SJCRH30 (cell line): Measurements from ENCODE around the gene ADGRL3. TPM values are rescaled to one million over a fixed set of nuclear protein-coding genes. Genes with fewer than 3 reads are reported as not detected.

Source experiments
- DNase-seq, 2 experiments: peaks; one replicate each; pipeline ENCODE4 v3.0.0-alpha.2; 2015 to 2020
- H3K27ac ChIP-seq: fragments of 250-450 bp; sonication (Bioruptor Pico); 2 replicates; pipeline ENCODE4 v1.5.1; 2020; ENCODE audit warnings: mild to moderate bottlenecking, moderate library complexity
- H3K27me3 ChIP-seq: fragments of 250-450 bp; sonication (Bioruptor Pico); 2 replicates; pipeline ENCODE4 v1.5.1; 2020; ENCODE audit warnings: mild to moderate bottlenecking, moderate library complexity
- H3K36me3 ChIP-seq: fragments of 250-450 bp; sonication (Bioruptor Pico); 2 replicates; pipeline ENCODE4 v1.5.1; 2020; ENCODE audit warnings: mild to moderate bottlenecking, moderate library complexity
- H3K4me1 ChIP-seq: fragments of 250-450 bp; sonication (Bioruptor Pico); 2 replicates; pipeline ENCODE4 v1.5.1; 2020; ENCODE audit warnings: mild to moderate bottlenecking, moderate library complexity
- H3K4me3 ChIP-seq: fragments of 250-450 bp; sonication (Bioruptor Pico); 2 replicates; pipeline ENCODE4 v1.5.1; 2020; ENCODE audit warnings: mild to moderate bottlenecking, moderate library complexity
- H3K9me3 ChIP-seq: fragments of 250-450 bp; sonication (Bioruptor Pico); replicated peaks from 2 replicates; pipeline ENCODE4 v1.5.1; 2020; ENCODE audit warnings: mild to moderate bottlenecking, moderate library complexity
- total RNA-seq: library from RNA; depleted of rRNA; stranded (reverse); fragments of >200 nt; shearing (Covaris generic); gene quantifications from 2 replicates; pipeline ENCODE4 v1.2.3, GENCODE V29; 2014

ADGRL3 gene
- total RNA-seq, 1 experiment from 2014 or later = 0.40 TPM

- no peaks in the 10 kb centered on the region for H3K4me1 ChIP-seq
- H3K4me3 ChIP-seq = no peak overlapping the region
- no peaks in the 10 kb centered on the region for H3K36me3 ChIP-seq
- no peaks in the 10 kb centered on the region for H3K27me3 ChIP-seq
- H3K27ac ChIP-seq = no peak overlapping the region
- H3K9me3 ChIP-seq = no peaks in the 10 kb centered on the region
- DNase-seq = no peak
Observed at GRCh38 chr4:62030958-62031357, 830.8 kb downstream of the ADGRL3 start.

DNA sequence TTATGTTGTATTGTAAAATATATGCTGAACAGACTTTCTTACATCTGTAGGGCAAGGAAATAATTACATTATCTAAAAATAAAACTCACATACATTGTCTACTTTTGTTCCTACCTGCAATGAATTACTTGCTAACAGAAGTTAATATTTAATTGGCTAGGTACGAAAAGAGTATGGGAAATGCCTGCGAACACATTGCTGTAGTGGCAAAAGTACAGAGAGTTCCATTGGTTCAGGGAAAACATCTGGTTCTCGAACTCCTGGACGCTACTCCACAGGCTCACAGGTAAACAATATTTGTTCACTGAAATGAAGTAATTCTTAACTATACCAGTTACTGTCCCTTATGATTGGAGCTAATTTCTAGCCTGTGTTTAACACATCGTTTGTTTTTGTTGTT, 837.4 kb downstream of the ADGRL3 start:
- Histone ChIP-seq H3K4me3 (no peak overlapping the region), H3K4me1 (no peaks in the 10 kb centered on the region), H3K27me3 (no peaks in the 10 kb centered on the region), H3K27ac (no peak overlapping the region), H3K9me3 (no peaks in the 10 kb centered on the region), H3K36me3 (no peaks in the 10 kb centered on the region)
- no peak for DNase-seq

DNA sequence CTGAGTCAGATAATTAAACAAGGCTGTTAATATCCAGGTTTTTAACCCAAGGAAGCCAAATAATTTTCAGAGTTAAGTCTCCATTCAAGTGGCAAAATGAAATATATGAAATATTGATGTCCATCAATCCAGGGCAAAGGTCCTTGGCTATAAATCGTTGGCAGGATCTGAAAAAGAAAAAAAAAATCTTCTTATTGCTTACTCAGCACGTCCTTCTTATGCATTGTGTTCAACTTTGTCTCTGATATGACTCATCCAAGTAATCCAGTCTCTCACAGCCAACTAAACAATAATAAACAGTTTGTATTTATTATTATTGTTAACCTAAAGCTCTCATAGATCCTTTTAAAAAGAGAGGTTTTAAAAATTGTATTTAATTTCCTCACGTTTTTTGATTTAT, 851.2 kb downstream of the ADGRL3 start:
- Histone ChIP-seq H3K36me3 (no peaks in the 10 kb centered on the region), H3K27ac (no peak overlapping the region), H3K9me3 (no peaks in the 10 kb centered on the region), H3K4me1 (no peaks in the 10 kb centered on the region), H3K27me3 (no peaks in the 10 kb centered on the region), H3K4me3 (no peak overlapping the region)
- DNase-seq = no peak

DNA sequence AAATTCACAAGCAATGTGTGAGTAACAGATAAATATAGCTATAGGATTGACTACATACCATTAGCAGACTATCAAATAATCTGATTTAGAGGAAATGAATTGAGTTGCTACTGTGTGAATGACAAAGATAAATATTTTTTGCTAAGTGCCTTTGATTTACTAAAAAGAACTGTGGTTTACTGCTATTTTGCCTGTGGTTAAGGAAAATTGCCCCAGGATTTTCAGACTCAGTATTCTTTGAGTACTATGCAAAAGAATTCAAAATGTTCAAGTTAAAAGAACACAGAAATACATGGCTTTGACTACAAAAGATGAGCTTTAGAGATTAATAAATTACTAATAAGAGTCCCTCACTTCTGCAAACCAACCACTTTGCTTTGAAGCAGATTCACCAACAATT, 853.8 kb downstream of the ADGRL3 start:
- Histone ChIP-seq H3K4me3 (no peak overlapping the region), H3K9me3 (no peaks in the 10 kb centered on the region), H3K4me1 (no peaks in the 10 kb centered on the region), H3K27me3 (no peaks in the 10 kb centered on the region), H3K36me3 (no peaks in the 10 kb centered on the region), H3K27ac (no peak overlapping the region)
- no peak for DNase-seq

- Histone ChIP-seq H3K27ac (no peak overlapping the region), H3K27me3 (peaks cover 2% of the 10 kb centered on the region; the same call in 1 of the 2 replicates), H3K4me1 (no peaks in the 10 kb centered on the region), H3K9me3 (no peaks in the 10 kb centered on the region), H3K4me3 (no peak overlapping the region), H3K36me3 (no peaks in the 10 kb centered on the region)
- no peak for DNase-seq
Observed at GRCh38 chr4:62057031-62057430, 856.9 kb downstream of the ADGRL3 start.

DNA sequence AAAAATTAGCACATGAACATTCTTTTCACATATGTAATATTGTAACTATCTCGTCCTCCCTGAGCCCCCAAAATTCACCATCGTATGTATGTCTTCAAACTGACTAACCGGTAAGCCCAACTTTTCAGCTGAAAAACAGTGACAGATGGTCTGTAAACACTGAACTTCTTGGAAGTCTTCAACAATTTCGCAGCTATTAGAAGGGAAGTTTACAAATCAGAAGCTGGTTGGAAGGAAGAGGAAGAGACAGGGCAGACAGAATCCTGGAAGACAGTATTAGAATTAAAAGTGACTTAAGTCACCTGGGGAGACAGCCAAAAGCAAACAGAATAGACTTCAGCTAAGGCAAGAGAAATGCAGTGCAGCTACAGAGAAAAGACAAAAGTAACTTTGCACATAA, 858.4 kb downstream of the ADGRL3 start:
- peak in 1 of 2 experiments; percentile 5 for DNase-seq

GRCh38 chr4:62070291-62070852, 870.2 kb downstream of the ADGRL3 start:
- no peak for DNase-seq
- Histone ChIP-seq H3K36me3 (no peaks in the 10 kb centered on the region), H3K27me3 (no peaks in the 10 kb centered on the region), H3K4me1 (peaks cover 14% of the 10 kb centered on the region), H3K4me3 (no peak overlapping the region), H3K9me3 (0 out of 2 replicates have a peak, but pooled peaks cover 2% of the 10 kb centered on the region), H3K27ac (no peak overlapping the region)

More for the DNA sequence above, 858.4 kb downstream of the ADGRL3 start:
- Histone ChIP-seq H3K27me3 (peaks cover 2% of the 10 kb centered on the region; the same call in 1 of the 2 replicates), H3K4me1 (no peaks in the 10 kb centered on the region), H3K9me3 (no peaks in the 10 kb centered on the region), H3K4me3 (no peak overlapping the region), H3K36me3 (no peaks in the 10 kb centered on the region), H3K27ac (no peak overlapping the region)

GRCh38 chr4:62075089-62075488, 875.0 kb downstream of the ADGRL3 start:
- H3K9me3 ChIP-seq = 0 out of 2 replicates have a peak, but pooled peaks cover 2% of the 10 kb centered on the region
- H3K4me3 ChIP-seq = no peak overlapping the region
- H3K27me3 ChIP-seq = 0 out of 2 replicates have a peak, but pooled peaks cover 5% of the 10 kb centered on the region
- no peaks in the 10 kb centered on the region for H3K36me3 ChIP-seq
- no peak for DNase-seq
- H3K4me1 ChIP-seq = no peaks in the 10 kb centered on the region
- no peak overlapping the region for H3K27ac ChIP-seq

DNA sequence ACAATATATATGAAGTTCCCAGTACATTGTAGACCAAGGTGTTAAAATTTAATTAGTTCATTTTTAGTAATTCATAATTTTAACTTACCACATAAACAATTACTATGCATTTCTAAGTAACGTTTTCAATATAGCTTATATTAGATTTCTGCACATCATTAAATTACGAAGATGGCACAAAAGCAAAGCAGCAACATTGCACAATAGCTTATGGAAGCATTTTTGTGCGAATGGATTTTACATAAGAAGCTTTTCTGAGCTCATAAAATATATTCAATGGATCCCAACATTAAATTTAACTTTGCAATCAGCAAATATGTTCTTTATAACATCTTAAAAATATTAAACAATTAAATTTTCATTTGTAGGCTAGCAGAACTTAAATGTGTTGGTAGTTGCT, 875.4 kb downstream of the ADGRL3 start:
- 0 out of 2 replicates have a peak, but pooled peaks cover 2% of the 10 kb centered on the region for H3K9me3 ChIP-seq
- H3K4me1 ChIP-seq = no peaks in the 10 kb centered on the region
- H3K36me3 ChIP-seq = no peaks in the 10 kb centered on the region
- H3K4me3 ChIP-seq = no peak overlapping the region
- no peak for DNase-seq
- H3K27ac ChIP-seq = no peak overlapping the region
- H3K27me3 ChIP-seq = 0 out of 2 replicates have a peak, but pooled peaks cover 5% of the 10 kb centered on the region

DNA sequence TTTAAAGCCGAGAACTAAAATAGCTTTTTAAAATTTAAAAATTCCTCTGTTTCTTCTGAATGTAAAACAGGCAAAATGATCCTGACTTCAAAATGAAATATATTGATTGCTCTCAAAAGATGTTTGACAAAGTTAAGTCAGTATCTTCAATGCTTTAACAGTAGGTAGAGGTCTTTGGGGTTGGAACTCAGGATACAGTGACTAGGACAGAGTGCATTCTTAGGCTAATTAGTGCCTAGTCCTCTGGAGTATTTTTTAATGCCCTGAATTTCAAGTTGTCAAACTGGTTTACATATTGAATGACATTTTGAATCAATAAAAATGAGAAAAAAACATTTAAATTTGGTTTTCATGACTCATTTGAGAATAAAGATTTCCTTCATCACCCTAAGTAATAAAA, 877.3 kb downstream of the ADGRL3 start:
- H3K27me3 ChIP-seq = 0 out of 2 replicates have a peak, but pooled peaks cover 5% of the 10 kb centered on the region

DNA sequence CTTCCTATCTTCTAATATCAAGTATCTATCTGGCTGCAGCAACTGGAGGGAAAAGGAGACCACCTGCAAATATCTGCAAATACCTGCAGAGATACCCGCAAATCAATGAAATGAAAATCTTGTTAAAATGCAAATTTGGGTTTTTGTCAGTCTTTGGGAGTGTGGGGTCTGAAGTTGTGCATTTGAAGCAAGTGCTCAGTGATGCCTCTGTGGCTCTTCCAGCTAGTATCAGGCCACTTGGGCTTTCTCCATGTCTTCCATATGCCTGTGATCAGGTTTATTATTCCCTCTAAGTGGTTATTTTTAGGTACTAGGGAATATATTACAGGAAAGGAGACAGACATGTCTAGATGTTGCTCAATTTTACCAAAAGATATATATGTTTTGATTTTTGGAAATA, 880.3 kb downstream of the ADGRL3 start:
- Histone ChIP-seq H3K27ac (no peak overlapping the region), H3K36me3 (no peaks in the 10 kb centered on the region), H3K9me3 (no peaks in the 10 kb centered on the region), H3K4me3 (no peak overlapping the region), H3K4me1 (no peaks in the 10 kb centered on the region), H3K27me3 (0 out of 2 replicates have a peak, but pooled peaks cover 5% of the 10 kb centered on the region)
- no peak for DNase-seq

More for the DNA sequence above, 877.3 kb downstream of the ADGRL3 start:
- Histone ChIP-seq H3K4me1 (no peaks in the 10 kb centered on the region), H3K9me3 (0 out of 2 replicates have a peak, but pooled peaks cover 2% of the 10 kb centered on the region), H3K36me3 (no peaks in the 10 kb centered on the region), H3K4me3 (no peak overlapping the region), H3K27ac (no peak overlapping the region)
- DNase-seq = no peak

GRCh38 chr4:62087706-62088105, 887.6 kb downstream of the ADGRL3 start:
- no peaks in the 10 kb centered on the region for H3K36me3 ChIP-seq
- no peak overlapping the region for H3K4me3 ChIP-seq
- no peaks in the 10 kb centered on the region for H3K27me3 ChIP-seq
- H3K9me3 ChIP-seq = no peaks in the 10 kb centered on the region
- no peak overlapping the region for H3K27ac ChIP-seq
- peak in 1 of 2 experiments; percentile 5 for DNase-seq
- H3K4me1 ChIP-seq = no peaks in the 10 kb centered on the region

DNA sequence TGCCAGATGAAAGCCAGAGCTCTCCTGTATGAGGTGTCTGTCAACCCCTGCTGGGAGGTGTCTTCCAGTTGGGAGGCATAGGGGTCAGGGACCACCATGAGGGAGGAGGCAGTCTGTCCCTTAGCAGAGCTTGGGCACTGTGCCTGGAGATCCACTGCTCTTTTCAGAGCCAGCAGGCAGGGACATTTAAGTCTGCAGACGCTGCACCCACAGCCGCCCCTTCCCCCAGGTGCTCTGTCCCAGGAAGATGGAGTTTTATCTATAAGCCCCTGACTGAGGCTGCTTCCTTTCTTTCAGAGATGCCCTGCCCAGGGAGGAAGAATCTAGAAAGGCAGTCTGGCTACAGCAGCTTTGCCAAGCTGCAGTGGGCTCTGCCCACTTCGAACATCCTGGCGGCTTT, 893.6 kb downstream of the ADGRL3 start:
- H3K4me1 ChIP-seq = no peaks in the 10 kb centered on the region
- H3K9me3 ChIP-seq = no peaks in the 10 kb centered on the region
- no peak for DNase-seq
- H3K27ac ChIP-seq = no peak overlapping the region
- no peak overlapping the region for H3K4me3 ChIP-seq
- H3K36me3 ChIP-seq = no peaks in the 10 kb centered on the region
- H3K27me3 ChIP-seq = no peaks in the 10 kb centered on the region

DNA sequence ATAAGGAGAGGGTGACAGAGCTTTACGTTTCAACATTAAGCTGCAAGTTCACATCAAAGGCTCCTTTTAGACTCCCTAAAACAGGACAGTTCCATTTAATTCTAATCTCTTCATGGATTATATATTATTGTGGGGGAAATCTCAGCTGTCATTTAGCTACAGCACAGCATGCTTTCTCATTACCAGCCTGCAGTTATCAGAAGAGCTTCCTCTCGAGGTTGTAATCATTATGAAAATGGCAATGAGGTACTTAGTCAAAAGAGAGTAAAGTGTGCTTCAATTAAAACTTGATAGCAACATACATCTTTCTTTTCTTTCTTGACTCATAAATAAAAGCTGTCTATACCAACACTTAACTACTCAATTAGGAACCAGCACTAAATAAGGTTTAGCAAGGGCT, 896.8 kb downstream of the ADGRL3 start:
- H3K27ac ChIP-seq = no peak overlapping the region
- H3K27me3 ChIP-seq = no peaks in the 10 kb centered on the region
- no peaks in the 10 kb centered on the region for H3K4me1 ChIP-seq
- H3K4me3 ChIP-seq = no peak overlapping the region
- no peak for DNase-seq
- no peaks in the 10 kb centered on the region for H3K9me3 ChIP-seq
- H3K36me3 ChIP-seq = no peaks in the 10 kb centered on the region

- no peak for DNase-seq
- H3K4me1 ChIP-seq = no peaks in the 10 kb centered on the region; the same call in 1 of the 2 replicates
- H3K4me3 ChIP-seq = no peak overlapping the region
- no peaks in the 10 kb centered on the region for H3K36me3 ChIP-seq
- no peak overlapping the region for H3K27ac ChIP-seq
- no peaks in the 10 kb centered on the region for H3K27me3 ChIP-seq
- no peaks in the 10 kb centered on the region for H3K9me3 ChIP-seq
Observed at GRCh38 chr4:62115216-62115615, 915.1 kb downstream of the ADGRL3 start.

DNA sequence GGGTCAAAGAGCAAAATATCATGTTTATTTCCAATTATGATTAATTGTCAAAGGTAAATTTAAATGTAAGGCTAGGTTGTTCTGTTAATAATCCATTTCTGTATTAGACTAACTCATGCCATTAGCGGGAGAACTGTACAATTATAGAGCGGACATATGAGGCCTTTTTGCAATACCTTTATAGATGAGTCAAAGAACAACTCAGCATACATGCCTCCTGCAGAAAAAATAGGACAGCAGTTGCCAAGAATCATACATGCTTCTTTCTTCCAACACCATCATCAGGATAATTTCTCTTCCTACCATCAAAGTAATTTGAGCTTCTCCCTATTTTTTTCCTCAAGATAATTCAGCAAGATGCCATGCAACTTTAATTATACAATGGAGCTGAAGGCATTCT, 917.8 kb downstream of the ADGRL3 start:
- Histone ChIP-seq H3K4me3 (no peak overlapping the region), H3K27me3 (no peaks in the 10 kb centered on the region), H3K36me3 (no peaks in the 10 kb centered on the region), H3K27ac (no peak overlapping the region), H3K9me3 (no peaks in the 10 kb centered on the region), H3K4me1 (no peaks in the 10 kb centered on the region; the same call in 1 of the 2 replicates)
- no peak for DNase-seq
